ENCODE data around the gene BRPF1. TPM values are rescaled to one million over a fixed set of nuclear protein-coding genes. Genes with fewer than 3 reads are reported as not detected.

BRPF1 gene
- total RNA-seq, 1 experiment from 2014 or later = 20.4 TPM

DNA sequence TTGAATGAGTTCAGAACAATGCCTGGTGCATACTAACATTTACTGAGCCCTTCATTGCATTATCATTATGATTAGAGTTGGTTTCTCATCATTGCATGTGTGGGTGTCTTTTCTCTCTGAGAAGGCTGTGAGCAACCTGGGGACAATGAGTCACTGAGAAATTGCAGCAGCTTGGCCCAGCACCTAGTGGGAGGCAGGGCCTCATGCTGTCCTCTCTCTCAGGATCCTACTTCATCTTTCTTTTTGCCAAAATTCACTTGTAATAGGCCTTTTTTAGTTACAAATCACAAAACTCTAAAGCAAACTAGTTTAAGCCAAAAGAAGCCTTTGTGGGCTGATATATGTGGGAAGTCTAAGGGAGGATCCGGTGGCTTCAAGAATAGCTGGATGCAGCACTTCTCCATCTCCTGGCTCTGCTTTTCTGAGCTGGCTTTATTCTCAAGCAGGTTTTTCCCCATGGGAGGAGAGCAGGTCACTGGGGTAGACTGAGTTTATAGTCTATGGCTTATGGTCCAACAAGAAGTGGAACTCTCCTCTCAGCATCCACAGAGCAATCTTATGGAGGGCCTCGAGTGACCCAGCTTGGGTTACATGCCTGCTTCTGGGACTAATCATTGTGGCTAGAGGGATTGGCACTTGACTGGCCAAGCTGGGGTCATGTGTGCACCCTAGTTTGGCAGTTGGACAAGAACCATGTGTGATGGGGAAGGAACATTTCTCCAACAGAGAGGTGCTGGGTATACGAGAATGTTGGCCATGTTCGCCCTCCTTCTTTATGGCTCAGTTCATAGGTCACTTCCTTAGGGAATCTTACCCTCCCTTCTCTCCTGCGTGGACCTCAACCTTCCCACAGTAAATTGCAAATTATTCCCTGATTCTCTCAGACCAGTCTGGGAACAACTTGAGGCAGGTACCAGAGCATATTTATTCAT, 46.9 kb downstream of the BRPF1 start:
- H3K27me3 Mint-ChIP-seq (ENCODE audit: unreplicated experiment) = no peaks in the 10 kb centered on the region
- H3K4me1 Mint-ChIP-seq (ENCODE audit: low read depth, unreplicated experiment) = no peaks in the 10 kb centered on the region
- DNase-seq = no peak
- H3K4me3 Mint-ChIP-seq (ENCODE audit: low read depth, unreplicated experiment) = no peak overlapping the region
- no TSS peak for BruUV-seq (replicated peaks)
- TF ChIP-seq CTCF (IDR thresholded peaks at IDR 0.05; ENCODE audit: unreplicated experiment) = no peak
- CTCF ChIA-PET = no interaction called here
- intact Hi-C loops (cut with micrococcal nuclease; ENCODE audit: unreplicated experiment) = no loop called here
- no peak overlapping the region for H3K27ac Mint-ChIP-seq (ENCODE audit: unreplicated experiment)
- H3K9me3 Mint-ChIP-seq (ENCODE audit: low read depth, unreplicated experiment) = no peaks in the 10 kb centered on the region
- peaks cover 19% of the 10 kb centered on the region for H3K36me3 Mint-ChIP-seq (ENCODE audit: insufficient read depth, unreplicated experiment)

- Mint-ChIP-seq H3K4me1 (ENCODE audit: low read depth, unreplicated experiment) (no peaks in the 10 kb centered on the region), H3K27me3 (ENCODE audit: unreplicated experiment) (no peaks in the 10 kb centered on the region), H3K36me3 (ENCODE audit: insufficient read depth, unreplicated experiment) (peaks cover 19% of the 10 kb centered on the region), H3K27ac (ENCODE audit: unreplicated experiment) (no peak overlapping the region), H3K9me3 (ENCODE audit: low read depth, unreplicated experiment) (no peaks in the 10 kb centered on the region), H3K4me3 (ENCODE audit: low read depth, unreplicated experiment) (no peak overlapping the region)
- no peak for TF ChIP-seq CTCF (IDR thresholded peaks at IDR 0.05; ENCODE audit: unreplicated experiment)
- intact Hi-C loops (cut with micrococcal nuclease; ENCODE audit: unreplicated experiment) = no loop called here
- BruUV-seq (replicated peaks) = no TSS peak
- no peak for DNase-seq
- CTCF ChIA-PET = no interaction called here
These were observed 47.6 kb downstream of the BRPF1 start for GRCh38 chr3:9779075-9779593.

- Mint-ChIP-seq H3K4me3 (ENCODE audit: low read depth, unreplicated experiment) (no peak overlapping the region), H3K9me3 (ENCODE audit: low read depth, unreplicated experiment) (no peaks in the 10 kb centered on the region)
- intact Hi-C loops (cut with micrococcal nuclease; ENCODE audit: unreplicated experiment) = no loop called here
These were observed 48.4 kb downstream of the BRPF1 start for GRCh38 chr3:9779721-9780457.

GRCh38 chr3:9780458-9780812, 48.9 kb downstream of the BRPF1 start:
- H3K9me3 Mint-ChIP-seq (ENCODE audit: low read depth, unreplicated experiment) = no peaks in the 10 kb centered on the region
- no peak overlapping the region for H3K27ac Mint-ChIP-seq (ENCODE audit: unreplicated experiment)
- BruUV-seq (replicated peaks) = no TSS peak
- no peak for DNase-seq
- intact Hi-C loops (cut with micrococcal nuclease; ENCODE audit: unreplicated experiment) = no loop called here
- TF ChIP-seq CTCF (IDR thresholded peaks at IDR 0.05; ENCODE audit: unreplicated experiment) = no peak
- H3K36me3 Mint-ChIP-seq (ENCODE audit: insufficient read depth, unreplicated experiment) = peaks cover 20% of the 10 kb centered on the region
- CTCF ChIA-PET = no interaction called here
- H3K4me3 Mint-ChIP-seq (ENCODE audit: low read depth, unreplicated experiment) = no peak overlapping the region
- H3K4me1 Mint-ChIP-seq (ENCODE audit: low read depth, unreplicated experiment) = no peaks in the 10 kb centered on the region
- H3K27me3 Mint-ChIP-seq (ENCODE audit: unreplicated experiment) = no peaks in the 10 kb centered on the region

More at GRCh38 chr3:9779721-9780457, 48.4 kb downstream of the BRPF1 start:
- H3K4me1 Mint-ChIP-seq (ENCODE audit: low read depth, unreplicated experiment) = no peaks in the 10 kb centered on the region
- CTCF ChIA-PET = no interaction called here
- DNase-seq = no peak
- TF ChIP-seq CTCF (IDR thresholded peaks at IDR 0.05; ENCODE audit: unreplicated experiment) = no peak
- no peaks in the 10 kb centered on the region for H3K27me3 Mint-ChIP-seq (ENCODE audit: unreplicated experiment)
- H3K27ac Mint-ChIP-seq (ENCODE audit: unreplicated experiment) = no peak overlapping the region
- peaks cover 19% of the 10 kb centered on the region for H3K36me3 Mint-ChIP-seq (ENCODE audit: insufficient read depth, unreplicated experiment)
- no TSS peak for BruUV-seq (replicated peaks)

Data from Calu3 (cell line).